HG03354 (cell line): Measurements from ENCODE around the gene ANKRD13A.
"Not testable (repeated sequence)": the region's sequence is repeated elsewhere in the genome, so short reads cannot be mapped to it uniquely, and the experiment has no call there.

Source experiments
- ATAC-seq: cut with Tn5 transposase; IDR thresholded peaks from one replicate; pipeline ENCODE4 v1.9.1; 2021; ENCODE audit warnings: mild to moderate bottlenecking; ENCODE audit not compliant: unreplicated experiment, poor library complexity, severe bottlenecking

ANKRD13A gene

DNA sequence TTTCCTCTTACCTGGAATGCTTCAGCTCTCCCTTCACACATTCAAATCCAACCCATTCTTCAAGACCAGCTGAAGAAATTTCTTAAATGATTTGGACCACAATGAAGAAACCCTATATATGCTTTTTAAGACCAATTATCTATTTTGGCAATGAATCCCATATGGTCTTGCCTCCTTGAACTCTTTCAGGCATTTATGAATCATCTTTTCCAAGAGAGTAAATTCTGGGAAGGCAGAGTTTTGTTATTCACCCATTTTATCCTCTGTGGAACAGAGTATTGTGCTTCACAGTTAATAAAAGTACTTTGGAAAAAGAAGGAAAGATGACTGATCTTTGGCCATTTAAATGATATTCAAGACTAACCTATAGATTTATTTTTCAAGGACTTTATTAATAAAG lies 17.0 kb upstream of the ANKRD13A start:
- ATAC-seq, result no peak

DNA sequence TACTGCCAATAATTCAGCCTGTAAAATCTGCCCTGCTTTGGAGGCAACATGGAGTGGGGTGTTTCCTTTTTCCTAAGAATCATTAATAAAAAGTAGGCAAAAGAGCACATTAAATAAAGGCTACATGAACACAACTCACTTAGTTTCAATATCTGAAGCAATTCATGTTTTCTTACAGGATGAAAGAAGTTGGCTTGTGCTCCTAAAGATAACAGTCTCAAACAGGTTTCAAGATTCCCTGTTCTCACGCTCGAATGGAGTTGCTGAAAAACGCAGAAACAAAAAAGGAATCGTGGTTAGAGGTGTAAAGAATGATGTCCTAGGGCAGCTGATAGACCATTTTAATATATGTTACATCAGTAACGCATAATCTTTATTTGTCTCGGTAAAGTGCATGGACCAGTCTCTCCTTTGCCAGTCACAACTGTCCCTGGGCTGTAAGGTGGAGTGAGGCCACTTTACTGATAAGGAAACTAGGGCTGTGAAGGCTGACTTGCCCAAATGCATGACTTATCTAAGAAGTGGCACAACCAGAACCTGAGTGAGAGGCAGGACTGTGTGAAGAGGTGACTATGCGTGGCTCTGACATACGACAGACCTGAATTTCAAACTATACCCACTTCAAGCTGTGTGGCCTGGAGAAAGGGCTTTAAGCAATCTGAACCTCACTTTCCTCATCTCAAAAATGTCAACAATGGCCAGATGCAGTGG lies 15.6 kb upstream of the ANKRD13A start:
- no peak for ATAC-seq

DNA sequence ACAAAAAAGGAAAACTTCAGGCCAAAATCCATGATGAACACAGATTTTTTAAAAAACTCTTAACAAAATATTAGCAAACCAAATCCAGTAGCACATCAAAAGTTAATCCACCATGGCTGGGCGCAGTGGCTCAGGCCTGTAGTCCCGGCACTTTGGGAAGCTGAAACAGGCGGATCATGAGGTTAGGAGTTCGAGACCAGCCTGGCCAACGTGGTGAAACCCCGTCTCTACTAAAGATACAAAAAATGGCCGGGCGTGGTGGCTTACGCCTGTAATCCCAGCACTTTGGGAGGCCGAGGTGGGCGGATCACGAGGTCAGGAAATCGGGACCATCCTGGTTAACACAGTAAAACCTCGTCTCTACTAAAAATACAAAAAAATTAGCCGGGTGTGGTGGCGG lies 13.0 kb upstream of the ANKRD13A start:
- ATAC-seq, result not testable (repeated sequence)

DNA sequence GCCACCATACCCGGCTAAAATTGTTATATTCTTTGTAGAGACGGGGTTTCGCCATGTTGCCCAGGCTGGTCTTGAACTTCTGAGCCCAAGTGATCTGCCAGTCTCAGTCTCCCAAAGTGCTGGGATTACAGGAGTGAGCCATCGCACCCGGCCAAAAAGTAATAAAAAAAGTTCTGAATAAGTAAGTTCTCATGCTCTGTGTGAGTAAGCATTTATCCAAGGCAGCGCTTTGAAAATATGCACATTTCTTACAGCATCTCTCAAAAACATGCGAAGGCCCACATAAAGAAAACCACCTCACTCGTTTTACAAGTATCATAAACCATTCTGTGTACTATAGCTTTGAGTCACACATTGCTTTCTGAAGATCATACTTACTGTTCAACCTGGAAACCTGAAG lies 11.6 kb upstream of the ANKRD13A start:
- no peak for ATAC-seq

DNA sequence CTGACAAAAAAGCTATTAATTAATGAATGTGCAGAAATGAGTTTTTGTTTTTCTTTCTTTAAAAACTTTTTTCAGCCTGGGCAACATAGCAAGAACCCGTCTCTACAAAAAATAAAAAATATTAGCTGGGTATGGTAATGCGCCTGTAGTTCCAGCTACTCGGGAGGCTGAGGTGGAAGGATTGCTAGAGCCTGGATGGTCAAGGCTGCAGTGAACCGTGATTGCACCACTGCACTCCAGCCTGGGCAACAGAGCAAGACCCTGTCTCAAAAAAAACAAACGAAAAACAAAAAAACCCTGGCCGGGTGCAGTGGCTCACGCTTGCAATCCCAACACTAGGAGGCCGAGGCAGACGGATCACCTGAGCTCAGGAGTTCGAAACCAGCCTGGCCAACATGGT lies 11.0 kb upstream of the ANKRD13A start:
- no peak for ATAC-seq

DNA sequence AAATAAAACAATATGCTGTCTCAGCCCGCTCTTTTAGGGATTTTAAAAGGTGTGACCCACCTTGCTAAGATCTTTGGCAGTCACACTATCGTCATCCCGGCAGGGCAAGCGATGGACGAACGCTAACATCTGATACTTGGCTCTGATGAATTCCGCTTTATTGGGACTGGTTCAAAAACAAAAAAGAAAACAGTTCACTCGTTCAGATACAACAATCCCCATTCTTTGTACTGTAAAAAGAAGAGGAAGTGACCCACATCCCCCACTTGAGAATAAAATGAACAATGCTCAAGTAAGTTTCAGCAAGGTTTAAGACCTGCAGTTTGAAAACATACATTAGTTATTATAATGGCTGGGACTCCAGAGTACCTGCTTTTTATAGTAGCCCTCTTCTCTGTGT lies 10.3 kb upstream of the ANKRD13A start:
- no peak for ATAC-seq

DNA sequence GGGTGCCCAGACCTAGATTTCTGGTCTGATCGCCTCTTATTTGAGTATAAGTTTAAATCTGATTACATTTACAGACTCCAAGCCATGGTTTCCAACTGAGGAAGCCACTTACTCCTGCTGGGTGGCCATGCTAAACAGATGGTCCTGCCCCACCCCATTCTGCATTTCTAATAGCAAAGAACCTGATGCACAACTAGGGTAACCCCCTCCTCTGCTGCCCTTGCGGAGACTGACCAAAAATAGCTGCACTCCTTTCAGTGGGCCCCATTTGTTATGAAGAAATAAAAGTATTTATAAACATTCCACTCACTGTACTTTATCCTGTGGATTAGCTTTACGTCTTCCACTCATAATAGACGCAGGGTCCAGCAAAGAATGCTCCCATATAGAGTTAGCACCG lies 9.8 kb upstream of the ANKRD13A start:
- ATAC-seq, result no peak

DNA sequence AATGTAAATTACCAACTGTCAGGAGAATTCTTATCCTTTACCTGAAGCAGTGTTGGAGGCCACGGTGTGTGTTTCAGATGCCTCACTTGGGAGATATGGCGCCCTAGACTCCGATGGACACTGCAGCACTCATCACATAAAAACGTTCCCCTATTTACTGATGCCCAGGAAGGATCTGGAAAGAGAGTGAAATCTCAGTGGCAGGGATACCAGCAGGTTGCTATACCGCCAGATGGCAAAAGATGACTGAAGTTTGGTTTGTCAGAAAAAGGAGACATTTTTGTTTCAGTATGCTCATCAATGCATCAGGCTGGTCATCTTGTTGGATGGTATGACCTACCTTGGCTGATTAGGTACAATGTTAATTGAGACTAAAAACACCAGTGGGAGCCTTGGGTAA lies 7.6 kb upstream of the ANKRD13A start:
- no peak for ATAC-seq

DNA sequence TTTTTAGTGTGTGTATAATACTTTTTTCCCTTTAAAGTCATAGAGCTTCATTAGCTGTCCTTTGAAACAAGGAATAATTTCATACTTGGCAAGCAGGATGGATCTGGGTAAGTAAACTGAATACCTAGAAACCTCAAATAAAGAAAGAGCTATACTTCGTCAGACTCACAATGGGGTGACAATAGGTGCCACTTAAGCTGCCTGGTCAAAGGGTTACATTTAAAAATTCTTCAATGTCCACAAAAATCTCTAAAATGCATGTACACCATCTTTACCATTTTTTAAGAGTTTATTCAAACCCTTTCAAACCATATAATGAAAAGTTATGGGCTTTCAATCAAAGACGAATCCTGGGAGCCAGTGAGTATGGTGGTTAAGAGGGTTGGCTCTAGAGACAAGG lies 6.1 kb upstream of the ANKRD13A start:
- ATAC-seq, result no peak

DNA sequence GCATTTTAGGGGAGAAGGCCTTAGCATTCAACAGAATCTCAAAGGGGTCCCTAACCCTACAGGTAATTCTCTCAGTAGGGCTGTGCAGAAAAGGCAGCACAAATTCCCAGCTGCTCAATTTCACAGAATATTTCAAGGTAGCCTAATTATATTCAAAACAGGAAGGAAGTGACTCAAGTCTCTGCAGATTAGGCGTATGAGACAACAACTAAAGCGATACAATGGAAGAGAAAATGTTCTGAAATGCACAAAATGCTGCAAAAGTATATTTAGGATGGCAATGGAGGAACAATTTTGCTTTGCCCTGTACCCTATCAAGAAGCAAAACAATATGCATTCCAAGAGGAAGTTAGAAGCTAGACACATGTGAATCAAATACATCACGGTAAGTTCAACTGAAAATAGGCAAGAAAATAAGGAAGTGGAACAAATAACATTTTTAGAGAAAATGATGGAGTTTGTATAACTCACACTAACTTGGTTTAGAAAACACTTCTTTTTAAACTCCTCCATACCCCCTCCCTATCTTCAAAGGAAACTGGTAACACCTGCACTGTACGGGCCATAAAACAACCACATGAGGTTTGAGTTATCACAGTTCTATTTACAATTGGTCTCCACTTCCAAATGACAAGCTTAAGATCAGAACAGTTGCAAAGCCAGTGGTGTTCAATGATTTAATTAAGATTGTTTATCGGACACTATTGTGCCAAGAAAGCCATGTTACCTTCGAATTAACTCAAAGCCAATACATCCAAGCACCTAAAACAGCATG lies 4.6 kb upstream of the ANKRD13A start:
- ATAC-seq, result no peak

DNA sequence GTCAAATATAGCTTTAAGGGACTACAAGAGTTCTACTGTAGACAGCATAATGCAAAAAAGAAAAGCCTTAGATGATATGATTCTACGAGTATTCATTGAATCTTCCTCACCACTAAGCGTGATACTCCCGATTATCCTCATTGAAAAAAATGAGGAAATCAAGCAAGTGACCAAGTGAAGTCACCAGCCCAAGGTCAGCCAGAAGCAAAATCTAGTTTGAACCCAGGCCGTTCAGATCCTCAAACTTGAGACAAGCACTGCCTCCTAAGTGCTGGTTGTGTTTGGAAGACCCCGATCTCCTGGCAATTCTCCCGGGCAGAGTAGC lies 3.9 kb upstream of the ANKRD13A start:
- no peak for ATAC-seq

DNA sequence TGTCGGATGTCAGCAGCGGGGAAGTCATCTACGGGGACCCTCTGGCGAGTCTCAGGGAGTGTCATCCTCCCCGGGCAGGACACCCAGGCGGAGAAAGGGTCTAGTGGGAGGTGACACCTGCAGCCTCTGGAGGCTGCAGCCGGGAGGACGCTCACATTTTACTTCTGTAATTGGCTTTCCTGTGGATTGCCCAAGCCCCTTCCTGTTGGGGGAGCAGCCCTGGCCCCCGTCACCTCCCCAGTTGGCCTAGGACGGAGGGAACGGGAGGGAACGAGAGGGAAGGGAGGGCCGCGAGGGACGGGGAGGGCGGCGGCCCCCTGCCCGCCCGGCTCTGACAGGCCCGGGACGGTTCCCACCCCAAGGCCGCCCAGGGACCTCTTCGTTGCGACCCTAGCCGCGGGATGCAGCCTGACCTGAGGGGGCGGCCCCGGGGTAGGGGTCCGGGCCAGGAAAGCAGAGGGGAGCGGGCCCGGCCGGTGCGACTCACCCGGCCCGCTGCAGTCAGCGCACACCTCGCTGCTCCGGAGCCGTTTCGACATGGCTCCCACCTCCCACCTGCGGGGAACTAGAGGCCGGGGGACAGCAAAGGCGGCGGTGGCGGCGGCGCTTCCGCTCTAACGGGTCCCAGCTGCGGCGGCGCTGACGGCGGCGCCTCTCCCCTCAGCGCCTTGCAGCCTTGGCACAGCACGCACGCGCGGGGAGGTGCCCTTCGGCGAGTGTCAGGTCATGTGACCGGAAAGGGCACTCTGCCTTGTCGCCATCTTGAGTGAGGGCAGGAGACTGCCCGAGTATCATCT lies 3.3 kb upstream of the ANKRD13A start, which contains the start of gene GIT2:
GIT2 (minus strand) TSS at position 683 of the 797 bp plus-strand sequence; CDS start at position 539, 144 bp downstream.
- peak; percentile 68 for ATAC-seq

DNA sequence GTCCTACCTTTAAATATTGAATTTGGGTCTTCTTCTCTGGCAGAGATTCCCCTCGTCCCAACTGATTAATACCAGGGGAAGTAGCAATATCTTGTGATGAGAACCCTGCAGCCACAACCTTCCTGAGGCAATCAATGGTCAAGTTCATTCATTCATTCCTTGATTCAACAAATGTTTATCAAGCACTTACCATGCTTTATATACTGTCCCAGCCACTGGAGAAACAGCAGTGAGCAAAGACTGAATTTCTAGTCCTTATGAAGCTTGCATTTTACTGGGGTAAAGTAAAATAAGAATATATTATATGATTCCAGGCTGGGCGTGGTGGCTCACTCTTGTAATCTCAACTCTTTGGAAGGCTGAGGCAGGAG lies 2.8 kb upstream of the ANKRD13A start:
- no peak for ATAC-seq

DNA sequence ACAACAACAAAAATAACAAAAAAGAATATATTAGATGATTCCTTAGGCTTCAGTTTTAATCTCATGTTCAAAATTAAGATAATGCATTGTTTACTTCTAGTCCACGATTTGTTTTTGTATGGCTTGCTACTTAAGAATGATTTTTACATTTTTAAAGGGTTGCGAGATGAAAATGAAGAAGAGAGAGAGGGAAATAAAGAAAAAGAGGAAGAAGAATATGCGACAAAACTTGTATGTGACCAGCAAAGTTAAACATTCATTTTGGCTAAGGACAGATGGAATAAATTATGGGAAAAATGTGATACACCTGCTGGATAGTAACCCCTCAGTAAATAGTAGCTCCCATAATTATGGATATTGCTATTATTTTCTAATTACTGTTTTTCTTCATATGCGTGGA lies 1.8 kb upstream of the ANKRD13A start:
- ATAC-seq, result no peak

DNA sequence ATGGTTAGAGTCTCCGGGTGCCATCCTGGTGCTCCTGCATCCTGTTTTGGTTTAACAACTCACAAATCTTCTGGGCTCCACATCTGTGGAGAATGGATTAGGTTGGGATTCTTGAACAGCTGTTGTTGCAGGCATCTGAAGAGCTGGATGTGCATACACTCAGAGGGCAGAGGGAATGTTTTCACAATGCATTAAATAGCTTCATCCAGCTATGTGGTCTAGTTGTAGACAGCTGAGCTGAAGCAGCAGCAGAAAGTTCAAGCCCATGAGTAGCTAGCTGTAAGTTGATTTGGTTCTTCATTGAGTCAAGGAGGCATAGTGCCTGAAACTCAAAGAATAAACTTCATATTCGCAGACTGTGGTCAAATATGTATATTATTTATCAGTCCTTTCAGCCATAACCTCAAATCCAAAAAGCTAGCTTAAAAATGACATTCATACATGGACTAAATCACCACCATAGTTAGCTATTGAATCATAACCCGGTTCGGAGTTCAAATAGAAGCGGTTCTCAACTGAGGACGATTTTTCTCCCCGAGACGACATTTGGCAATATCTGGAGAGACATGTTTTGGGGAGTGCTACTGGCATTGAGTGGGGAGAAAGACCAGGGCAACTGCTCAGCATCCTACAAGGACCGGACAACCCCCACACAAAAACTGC lies 858 bp upstream of the ANKRD13A start:
- no peak for ATAC-seq

DNA sequence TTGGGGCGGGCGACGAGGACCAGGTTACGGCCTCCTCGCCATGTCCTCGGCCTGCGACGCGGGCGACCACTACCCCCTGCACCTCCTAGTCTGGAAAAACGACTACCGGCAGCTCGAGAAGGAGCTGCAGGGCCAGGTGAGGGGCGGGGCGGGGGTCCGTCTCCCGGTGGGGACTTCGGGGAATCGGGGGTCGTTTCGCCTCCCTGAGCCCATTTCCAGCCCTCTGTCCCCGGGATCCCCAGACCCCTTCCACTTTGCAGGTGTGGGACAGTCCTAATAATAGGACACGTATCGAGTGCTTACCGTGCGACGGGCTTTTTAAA lies 380 bp downstream of the ANKRD13A start:
- ATAC-seq, result no peak

DNA sequence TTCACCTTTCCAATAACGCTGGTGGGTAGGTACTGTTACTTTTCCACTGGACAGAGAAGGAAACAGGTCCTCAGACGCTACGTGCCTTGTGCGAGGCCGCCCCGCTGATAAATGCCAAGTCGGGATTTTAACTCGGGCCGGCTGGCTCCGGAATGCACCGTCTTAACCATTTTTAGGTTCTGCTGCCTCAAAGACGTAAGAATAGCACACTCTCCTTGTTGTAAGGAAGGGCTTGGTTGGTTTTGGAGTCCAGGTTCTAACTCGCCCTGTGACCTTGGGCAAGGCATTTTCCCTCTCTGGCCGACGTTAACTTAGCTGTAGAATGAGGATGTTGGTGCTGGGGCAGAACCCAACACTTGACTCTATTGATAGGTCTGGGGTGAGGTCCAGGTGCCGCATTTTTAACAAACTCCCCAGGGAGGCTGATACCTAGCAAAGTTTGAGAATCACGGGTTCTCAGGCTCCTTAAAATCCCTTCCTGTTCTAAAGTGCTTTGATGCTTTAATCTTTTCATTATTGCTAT lies 814 bp downstream of the ANKRD13A start:
- no peak for ATAC-seq

DNA sequence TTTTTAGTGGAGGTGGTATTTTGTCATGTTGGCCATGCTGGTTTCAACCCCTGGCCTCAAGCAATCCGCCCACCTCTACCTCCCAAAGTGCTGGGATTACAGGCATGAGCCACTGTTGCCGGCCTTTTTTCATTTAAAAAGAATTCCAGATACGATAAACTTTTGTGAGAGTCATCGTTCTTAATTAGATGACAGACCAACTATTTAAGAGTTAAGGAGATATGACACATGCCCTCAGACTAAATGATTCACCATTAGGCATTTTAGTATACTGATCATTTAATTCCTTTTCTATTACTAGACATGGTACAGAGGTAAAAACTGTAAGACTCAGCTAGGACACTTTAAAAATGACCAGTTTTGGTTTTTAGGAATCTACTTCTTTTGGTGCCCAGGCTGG lies 2.4 kb downstream of the ANKRD13A start:
- ATAC-seq, result no peak

DNA sequence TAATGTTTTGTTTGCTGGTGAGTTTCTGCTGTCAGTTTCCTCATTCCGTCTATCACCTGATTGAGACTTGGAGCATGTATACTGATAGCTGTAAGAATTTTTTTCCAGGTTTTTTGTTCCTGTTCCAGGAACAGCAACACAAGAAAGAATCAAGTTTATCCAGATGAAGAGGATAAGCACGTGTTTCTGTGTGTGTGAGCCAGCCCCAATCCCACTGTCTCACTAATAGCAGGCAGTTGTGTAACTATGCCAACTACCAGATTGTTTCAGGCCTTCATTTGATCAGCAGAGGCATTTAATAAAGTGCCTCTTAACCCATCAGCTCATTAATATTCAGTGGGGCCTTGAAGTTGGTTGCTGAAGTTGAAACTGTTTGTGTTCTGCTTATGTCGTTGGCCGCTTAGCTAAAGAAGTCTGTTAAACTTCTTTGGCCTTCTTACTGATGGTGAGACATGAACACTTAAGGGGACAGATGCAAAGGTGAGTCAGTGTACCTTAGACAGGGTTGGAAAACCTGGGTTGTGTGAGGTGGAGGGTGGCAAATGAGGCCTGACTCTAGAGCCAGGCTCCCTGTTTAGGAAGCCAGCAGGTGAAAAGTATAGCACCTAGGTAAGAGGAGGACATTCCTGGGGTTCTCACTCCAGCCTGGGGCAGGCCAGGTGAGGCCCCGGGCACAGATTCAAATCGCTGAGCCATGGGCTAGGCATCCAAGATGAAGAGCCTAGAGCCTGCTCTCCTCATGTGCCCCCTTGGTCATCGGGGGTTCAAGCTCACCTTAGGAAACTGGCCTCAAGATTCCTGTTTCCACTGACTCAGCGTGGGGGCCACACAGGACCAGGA lies 3.7 kb downstream of the ANKRD13A start:
- ATAC-seq, result no peak
